ENCODE data around the gene ADORA2B.

The ADORA2B gene

GRCh38 chr17:15967706-15968399, 22.9 kb downstream of the ADORA2B start:
- no peak for DNase-seq (ENCODE audit: extremely low spot score)
- POLR2A ChIA-PET = no interaction called here
- CTCF ChIA-PET = no interaction called here
- no peak for TF ChIP-seq CTCF (IDR thresholded peaks at IDR 0.05; ENCODE audit: control extremely low read depth, extremely low read depth, low read depth, missing control alignments)

- POLR2A ChIA-PET = no interaction called here
- no peak for DNase-seq (ENCODE audit: extremely low spot score)
- CTCF ChIA-PET = no interaction called here
- TF ChIP-seq CTCF (IDR thresholded peaks at IDR 0.05; ENCODE audit: control extremely low read depth, extremely low read depth, low read depth, missing control alignments) = no peak
Measured at GRCh38 chr17:15969463-15969862, 24.5 kb downstream of the ADORA2B start.

- TF ChIP-seq CTCF (IDR thresholded peaks at IDR 0.05; ENCODE audit: control extremely low read depth, extremely low read depth, low read depth, missing control alignments) = no peak
- CTCF ChIA-PET = interaction anchor here (1.0 to 2.0 kb wide), 2 partner anchors 12 to 25 kb away, joined by 4 to 5 read pairs; partner anchors contain the start of gene ADORA2B
- POLR2A ChIA-PET = no interaction called here
- DNase-seq (ENCODE audit: extremely low spot score) = no peak
Measured at GRCh38 chr17:15970500-15970899, 25.6 kb downstream of the ADORA2B start.

GRCh38 chr17:15971098-15971678, 26.3 kb downstream of the ADORA2B start:
- CTCF ChIA-PET = interaction anchor here (1.3 to 2.0 kb wide), 2 partner anchors 11 to 12 kb away, joined by 4 read pairs; no protein-coding TSS in a partner anchor
- no peak for TF ChIP-seq CTCF (IDR thresholded peaks at IDR 0.05; ENCODE audit: control extremely low read depth, extremely low read depth, low read depth, missing control alignments)
- no peak for DNase-seq (ENCODE audit: extremely low spot score)
- POLR2A ChIA-PET = no interaction called here

GRCh38 chr17:15971882-15972281, 27.0 kb downstream of the ADORA2B start:
- no peak for DNase-seq (ENCODE audit: extremely low spot score)
- CTCF ChIA-PET = interaction anchor here (1.3 to 2.0 kb wide), 2 partner anchors 10 to 13 kb away, joined by 4 read pairs; no protein-coding TSS in a partner anchor
- POLR2A ChIA-PET = no interaction called here
- TF ChIP-seq CTCF (IDR thresholded peaks at IDR 0.05; ENCODE audit: control extremely low read depth, extremely low read depth, low read depth, missing control alignments) = no peak

GRCh38 chr17:15972497-15972951, 27.6 kb downstream of the ADORA2B start:
- TF ChIP-seq CTCF (IDR thresholded peaks at IDR 0.05; ENCODE audit: control extremely low read depth, extremely low read depth, low read depth, missing control alignments) = no peak
- no peak for DNase-seq (ENCODE audit: extremely low spot score)
- POLR2A ChIA-PET = no interaction called here
- CTCF ChIA-PET = no interaction called here
